ENCODE results near the gene ABL1.
"Not testable (repeated sequence)": the region's sequence is repeated elsewhere in the genome, so short reads cannot be mapped to it uniquely, and the experiment has no call there.

ABL1 gene

GRCh38 chr9:130825351-130825651 is 9.8 kb upstream of the ABL1 start:
- no peak for DNase-seq (ENCODE audit: low spot score)

GRCh38 chr9:130825809-130826208 is 9.2 kb upstream of the ABL1 start:
- no peak for DNase-seq (ENCODE audit: low spot score)

- DNase-seq (ENCODE audit: low spot score) = no peak
Measured at GRCh38 chr9:130829762-130830161, 5.3 kb upstream of the ABL1 start.

GRCh38 chr9:130830231-130830760 is 4.8 kb upstream of the ABL1 start:
- no peak for DNase-seq (ENCODE audit: low spot score)

GRCh38 chr9:130831077-130831476 is 4.0 kb upstream of the ABL1 start:
- DNase-seq (ENCODE audit: low spot score) = no peak

GRCh38 chr9:130833031-130833990 is 1.7 kb upstream of the ABL1 start:
- no peak for DNase-seq (ENCODE audit: low spot score)

- DNase-seq (ENCODE audit: low spot score) = peak; percentile 39
Measured at GRCh38 chr9:130835441-130836298, 616 bp downstream of the ABL1 start.

- peak; percentile 67 for DNase-seq (ENCODE audit: low spot score)
Measured at GRCh38 chr9:130837002-130837511, 2.0 kb downstream of the ABL1 start.

GRCh38 chr9:130837643-130838042 is 2.6 kb downstream of the ABL1 start:
- DNase-seq (ENCODE audit: low spot score) = no peak

GRCh38 chr9:130839132-130840111 is 4.4 kb downstream of the ABL1 start:
- DNase-seq (ENCODE audit: low spot score) = no peak

- DNase-seq (ENCODE audit: low spot score) = no peak
Measured at GRCh38 chr9:130842545-130842944, 7.5 kb downstream of the ABL1 start.

- no peak for DNase-seq (ENCODE audit: low spot score)
Measured at GRCh38 chr9:130843049-130843908, 8.2 kb downstream of the ABL1 start.

- DNase-seq (ENCODE audit: low spot score) = no peak
Measured at GRCh38 chr9:130844044-130844451, 9.0 kb downstream of the ABL1 start.

- no peak for DNase-seq (ENCODE audit: low spot score)
Measured at GRCh38 chr9:130845254-130845653, 10.2 kb downstream of the ABL1 start.

- peak; percentile 33 for DNase-seq (ENCODE audit: low spot score)
Measured at GRCh38 chr9:130845901-130846481, 10.9 kb downstream of the ABL1 start.

GRCh38 chr9:130846487-130847305 is 11.6 kb downstream of the ABL1 start:
- DNase-seq (ENCODE audit: low spot score) = peak; percentile 46

GRCh38 chr9:130847306-130848217 is 12.5 kb downstream of the ABL1 start:
- DNase-seq (ENCODE audit: low spot score) = peak; percentile 94

- DNase-seq (ENCODE audit: low spot score) = not testable (repeated sequence)
Measured at GRCh38 chr9:130848514-130848913, 13.5 kb downstream of the ABL1 start.
